ENCODE measurements around the gene DNAH12.
"Not testable (repeated sequence)": the region's sequence is repeated elsewhere in the genome, so short reads cannot be mapped to it uniquely, and the experiment has no call there.

DNA sequence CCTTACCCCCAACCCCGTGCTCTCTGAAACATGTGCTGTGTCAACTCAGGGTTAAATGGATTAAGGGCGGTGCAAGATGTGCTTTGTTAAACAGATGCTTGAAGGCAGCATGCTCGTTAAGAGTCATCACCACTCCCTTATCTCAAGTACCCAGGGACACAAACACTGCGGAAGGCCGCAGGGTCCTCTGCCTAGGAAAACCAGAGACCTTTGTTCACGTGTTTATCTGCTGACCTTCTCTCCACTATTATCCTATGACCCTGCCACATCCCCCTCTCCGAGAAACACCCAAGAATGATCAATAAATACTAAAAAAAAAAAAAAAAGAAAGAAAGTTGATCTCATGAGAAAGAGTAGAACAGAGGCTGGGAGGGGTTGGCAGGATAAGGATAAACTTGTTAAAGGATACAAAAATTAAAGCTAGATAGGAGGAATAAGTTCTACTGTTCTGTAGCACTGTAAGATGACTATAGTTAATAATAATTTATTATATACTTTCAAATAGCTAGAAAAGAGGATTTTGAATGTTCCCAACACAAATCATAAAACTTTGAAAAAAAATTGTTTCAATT lies 205.0 kb downstream of the DNAH12 start:
- not testable (repeated sequence) for TF ChIP-seq MXI1 (conservative IDR thresholded peaks at IDR 0.05; ENCODE audit: poor library complexity, severe bottlenecking); EZH2 (IDR thresholded peaks at IDR 0.05; ENCODE audit: borderline replicate concordance, insufficient read depth, low read length, poor library complexity, severe bottlenecking)
- TF ChIP-seq, protein P1, sequence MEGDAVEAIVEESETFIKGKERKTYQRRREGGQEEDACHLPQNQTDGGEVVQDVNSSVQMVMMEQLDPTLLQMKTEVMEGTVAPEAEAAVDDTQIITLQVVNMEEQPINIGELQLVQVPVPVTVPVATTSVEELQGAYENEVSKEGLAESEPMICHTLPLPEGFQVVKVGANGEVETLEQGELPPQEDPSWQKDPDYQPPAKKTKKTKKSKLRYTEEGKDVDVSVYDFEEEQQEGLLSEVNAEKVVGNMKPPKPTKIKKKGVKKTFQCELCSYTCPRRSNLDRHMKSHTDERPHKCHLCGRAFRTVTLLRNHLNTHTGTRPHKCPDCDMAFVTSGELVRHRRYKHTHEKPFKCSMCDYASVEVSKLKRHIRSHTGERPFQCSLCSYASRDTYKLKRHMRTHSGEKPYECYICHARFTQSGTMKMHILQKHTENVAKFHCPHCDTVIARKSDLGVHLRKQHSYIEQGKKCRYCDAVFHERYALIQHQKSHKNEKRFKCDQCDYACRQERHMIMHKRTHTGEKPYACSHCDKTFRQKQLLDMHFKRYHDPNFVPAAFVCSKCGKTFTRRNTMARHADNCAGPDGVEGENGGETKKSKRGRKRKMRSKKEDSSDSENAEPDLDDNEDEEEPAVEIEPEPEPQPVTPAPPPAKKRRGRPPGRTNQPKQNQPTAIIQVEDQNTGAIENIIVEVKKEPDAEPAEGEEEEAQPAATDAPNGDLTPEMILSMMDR (IDR thresholded peaks at IDR 0.05; ENCODE audit: poor library complexity, severe bottlenecking), result not testable (repeated sequence)

Measured in neural cell (in vitro differentiated cells).